Measurements from ENCODE around the gene ADPGK.
A peak's percentile ranks its signal among the peaks of the same experiment; 100 is the strongest.
"Not testable (repeated sequence)": the region's sequence is repeated elsewhere in the genome, so short reads cannot be mapped to it uniquely, and the experiment has no call there.

ADPGK gene

DNA sequence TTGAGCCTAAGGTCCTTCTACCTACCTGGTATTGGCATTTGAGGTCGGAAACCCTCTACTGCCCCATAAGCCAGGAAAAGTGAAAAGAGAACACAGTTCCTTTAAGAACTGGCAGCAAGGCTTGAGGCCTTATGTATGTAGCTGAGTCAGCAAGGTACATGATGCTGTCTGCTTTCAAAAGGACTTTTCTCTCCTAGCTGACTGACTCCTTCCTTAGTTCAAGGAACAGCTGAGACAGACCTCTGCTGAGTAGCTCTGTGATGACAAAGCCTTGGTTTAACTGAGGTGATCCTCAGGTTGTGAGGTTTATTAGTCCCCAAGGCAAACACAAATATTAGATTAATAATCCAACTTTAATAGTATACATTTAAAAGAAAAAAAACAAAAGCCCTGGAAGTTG, 45.8 kb downstream of the ADPGK start:
- no peak for DNase-seq

DNA sequence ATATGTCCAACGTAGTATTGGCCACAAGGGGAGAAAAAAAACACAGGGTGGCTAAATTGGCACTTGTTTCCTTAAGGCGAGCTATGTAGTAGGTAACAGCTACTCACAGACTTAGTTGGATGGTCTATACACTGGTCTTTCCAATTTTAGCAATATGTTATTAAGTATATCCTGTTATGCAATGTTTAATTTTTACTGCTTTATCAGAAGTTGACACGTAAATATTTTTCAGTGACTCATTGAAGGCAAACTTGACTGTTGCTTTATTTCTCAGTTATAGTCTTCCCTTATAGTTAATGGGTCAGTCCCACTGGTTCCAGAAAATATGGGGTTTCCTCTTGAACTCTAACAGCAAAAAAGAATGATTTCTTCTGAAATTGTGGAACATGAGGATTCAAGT, 46.5 kb downstream of the ADPGK start:
- DNase-seq = no peak

DNA sequence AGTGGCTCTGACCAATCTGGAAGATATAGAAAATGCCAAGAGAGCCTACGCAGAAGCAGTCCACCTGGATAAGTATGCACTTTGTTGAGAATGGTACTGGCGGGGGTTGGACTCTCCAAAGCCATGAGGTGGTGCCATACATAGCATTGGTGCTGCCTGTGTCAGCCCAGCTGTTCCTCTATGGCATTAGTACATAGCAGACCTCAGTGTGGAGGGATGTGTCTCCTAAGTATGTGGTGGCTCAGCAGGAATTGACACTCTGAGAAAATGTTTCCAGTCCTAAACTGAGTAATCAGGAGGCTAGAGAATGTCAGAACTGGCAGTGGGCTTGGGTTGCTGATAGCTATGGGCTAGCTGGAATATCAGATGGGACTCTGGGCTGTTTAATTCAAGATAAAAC, 48.4 kb downstream of the ADPGK start:
- no peak for DNase-seq

DNA sequence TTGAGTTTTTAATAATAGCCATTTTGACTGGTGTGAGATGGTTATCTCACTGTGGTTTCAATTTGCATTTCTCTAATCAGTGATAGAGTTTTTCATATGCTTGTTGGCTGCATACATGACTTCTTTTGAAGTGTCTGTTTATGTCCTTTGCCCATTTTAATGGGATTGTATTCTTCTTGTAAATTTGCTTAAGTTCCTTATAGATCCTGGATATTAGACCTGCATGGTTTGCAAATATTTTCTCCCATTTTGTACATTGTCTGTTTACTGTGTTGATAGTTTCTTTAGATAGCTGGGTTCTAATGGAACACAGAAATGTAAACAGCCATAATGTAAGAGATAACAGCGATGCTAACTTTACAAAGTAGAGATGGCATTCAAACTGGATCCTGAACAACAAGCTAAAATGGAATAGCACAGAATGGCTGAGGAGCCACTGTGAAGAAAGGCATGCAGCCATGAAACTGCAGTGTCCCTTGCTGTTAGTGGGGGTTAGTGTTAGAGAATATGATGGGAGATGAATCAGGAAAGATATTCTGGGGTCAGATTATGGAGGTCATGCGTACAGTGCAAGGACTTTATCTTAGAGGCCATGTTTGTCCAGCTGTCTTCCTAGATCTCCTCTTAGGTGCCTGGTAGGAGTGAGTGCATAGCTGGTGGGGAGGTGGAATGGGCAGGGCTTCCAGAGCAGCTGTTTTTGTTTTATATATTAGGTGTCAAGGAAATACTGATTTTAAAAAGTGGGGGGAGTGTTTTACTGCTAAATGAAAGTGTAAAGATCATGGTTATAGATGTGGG, 49.4 kb downstream of the ADPGK start:
- DNase-seq = no peak

DNA sequence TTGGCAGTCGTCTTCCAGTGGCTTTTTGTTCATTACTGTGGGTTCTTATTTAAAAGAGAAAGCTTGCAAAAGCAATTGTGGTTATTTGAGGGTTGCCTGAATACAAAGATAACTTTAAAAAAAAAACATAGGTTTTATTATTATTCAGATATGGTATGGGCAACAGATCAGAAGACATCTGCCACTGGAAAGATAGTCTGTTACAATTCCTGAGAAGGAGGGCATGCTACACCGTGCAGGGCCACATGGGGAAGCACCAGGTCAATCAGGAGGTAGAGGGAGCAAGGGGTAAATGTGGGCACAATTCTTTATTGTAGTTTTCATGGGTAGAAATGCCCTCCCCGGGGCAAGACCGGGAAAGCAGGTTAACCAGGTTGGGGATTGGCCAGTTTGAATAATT, 51.0 kb downstream of the ADPGK start:
- DNase-seq = no peak

DNA sequence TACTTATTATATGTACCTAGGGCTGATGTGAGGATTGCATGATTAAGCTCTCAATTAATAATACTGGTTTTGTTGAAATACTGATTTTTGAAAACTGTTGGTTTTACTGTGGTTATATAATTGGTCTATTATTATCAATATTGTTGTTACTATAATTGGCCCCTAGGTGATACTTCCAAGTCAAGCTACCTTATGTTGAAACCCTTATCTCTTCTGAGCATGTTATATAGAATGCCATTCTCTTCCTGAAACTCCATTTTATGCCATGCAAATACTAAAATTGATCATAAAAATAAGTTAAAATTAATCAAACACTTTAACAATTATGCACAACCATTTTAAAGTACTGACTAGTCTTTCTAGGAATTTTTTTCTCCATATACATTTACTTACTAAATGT, 51.5 kb downstream of the ADPGK start:
- DNase-seq = no peak

DNA sequence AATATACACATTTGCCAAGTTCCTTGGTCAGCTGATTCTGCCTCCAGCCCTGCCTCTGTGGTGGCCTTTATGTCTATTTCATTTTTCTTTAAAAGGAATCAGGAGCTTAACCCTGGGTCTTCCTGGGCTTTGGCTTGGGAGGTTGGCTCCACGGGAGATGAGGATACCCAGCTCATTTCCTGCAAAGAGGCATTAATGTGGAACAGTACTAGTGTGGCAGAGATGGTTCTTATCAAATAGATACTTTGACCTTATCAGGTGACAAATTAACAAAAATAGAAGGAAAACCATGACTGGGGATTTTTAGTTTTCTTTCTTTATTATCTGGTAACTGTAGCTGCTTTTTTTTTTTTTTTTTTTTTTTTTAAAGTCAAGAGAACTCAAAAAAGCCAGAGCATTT, 54.7 kb downstream of the ADPGK start:
- DNase-seq = no peak

DNA sequence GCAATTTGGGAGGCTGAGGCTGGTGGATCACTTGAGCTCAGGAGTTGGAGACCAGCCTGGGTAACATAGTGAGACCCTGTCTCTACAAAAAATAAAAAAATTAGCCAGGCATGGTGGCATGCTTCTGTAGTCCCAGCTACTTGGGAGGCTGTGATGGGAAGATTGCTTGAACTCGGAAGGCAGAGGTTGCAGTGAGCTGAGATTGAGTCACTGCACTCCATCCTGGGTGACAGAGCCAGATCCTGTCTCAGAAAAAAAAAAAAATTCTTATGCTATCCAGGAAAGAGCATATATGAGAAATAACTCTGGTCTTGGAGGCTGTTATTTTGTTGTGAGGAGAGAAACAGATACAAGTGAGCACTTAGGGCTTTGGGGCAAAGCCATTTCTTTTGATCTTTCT, 55.3 kb downstream of the ADPGK start:
- DNase-seq = not testable (repeated sequence)

DNA sequence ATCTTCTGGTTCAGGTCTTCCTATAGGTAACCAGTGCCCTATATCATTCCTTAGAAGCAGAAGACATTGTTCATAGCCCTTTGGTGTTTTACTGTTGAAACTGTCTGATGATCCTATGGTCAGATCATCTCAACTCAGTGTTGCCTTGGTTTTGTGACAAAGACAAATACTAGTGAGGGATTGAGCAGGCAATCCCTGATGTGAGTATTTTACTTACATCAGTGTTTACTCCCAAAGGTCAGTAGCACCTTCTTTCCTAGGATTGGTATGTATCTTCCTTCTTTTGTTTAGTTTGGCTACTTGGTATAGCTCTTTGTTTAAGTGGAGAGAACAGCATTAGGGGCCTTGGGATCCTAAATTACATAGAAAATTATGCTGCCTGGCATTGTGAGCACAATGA, 56.4 kb downstream of the ADPGK start:
- DNase-seq = no peak

DNA sequence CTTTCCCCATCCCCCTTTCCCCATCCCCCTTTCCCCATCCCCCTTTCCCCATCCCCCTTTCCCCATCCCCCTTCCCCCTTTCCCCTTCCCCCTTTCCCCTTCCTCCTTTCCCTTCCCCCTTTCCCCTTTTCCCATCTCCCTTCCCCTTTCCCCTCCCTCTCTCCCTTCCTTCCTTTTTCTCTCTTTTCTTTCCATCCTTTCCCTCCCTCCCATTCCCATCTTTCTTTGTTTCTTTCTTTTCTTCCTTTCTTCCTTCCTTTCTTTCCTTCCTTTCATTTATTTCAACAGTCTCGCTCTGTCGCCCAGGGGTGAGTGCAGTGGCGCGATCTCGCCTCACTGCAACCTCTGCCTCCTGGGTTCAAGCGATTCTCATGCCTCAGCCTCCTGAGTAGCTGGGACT, 57.7 kb downstream of the ADPGK start:
- not testable (repeated sequence) for DNase-seq

DNA sequence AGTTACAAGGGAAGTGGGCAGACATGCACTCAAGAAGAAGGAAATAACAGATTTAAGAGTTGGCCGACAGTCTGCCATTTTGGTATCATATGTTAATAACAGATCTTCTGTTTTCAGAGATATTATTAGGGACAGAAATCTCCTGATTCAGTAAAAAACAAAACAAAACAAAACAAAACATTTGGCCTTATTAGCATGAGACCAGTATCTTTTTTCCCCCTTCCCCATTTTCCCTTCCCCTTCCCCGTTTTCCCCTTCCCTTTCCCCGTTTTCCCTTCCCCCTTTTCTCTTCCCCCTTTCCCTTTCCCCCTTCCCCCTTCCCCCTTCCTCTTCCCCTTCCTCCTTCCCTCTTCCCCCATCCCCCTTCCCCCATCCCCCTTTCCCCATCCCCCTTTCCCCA, 58.1 kb downstream of the ADPGK start:
- DNase-seq = no peak

DNA sequence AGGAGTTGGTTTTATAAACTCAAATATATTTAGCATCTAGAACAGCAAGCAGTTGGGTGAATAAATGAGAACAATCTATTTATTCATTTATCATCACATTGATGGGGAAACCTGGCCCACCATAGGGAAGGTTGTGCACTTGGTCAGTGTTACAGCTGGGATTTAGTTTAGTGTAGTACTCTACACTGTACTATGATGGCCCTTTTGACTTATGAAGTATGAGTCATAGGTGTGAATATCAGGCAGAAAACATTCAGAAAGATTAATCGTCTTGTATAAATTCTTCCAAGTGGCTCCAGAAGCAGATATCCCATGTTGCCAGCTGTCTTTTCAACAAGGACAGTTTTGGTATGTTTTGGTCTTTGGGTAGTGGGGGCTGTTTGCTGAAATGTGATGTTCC, 59.5 kb downstream of the ADPGK start:
- DNase-seq = no peak

DNA sequence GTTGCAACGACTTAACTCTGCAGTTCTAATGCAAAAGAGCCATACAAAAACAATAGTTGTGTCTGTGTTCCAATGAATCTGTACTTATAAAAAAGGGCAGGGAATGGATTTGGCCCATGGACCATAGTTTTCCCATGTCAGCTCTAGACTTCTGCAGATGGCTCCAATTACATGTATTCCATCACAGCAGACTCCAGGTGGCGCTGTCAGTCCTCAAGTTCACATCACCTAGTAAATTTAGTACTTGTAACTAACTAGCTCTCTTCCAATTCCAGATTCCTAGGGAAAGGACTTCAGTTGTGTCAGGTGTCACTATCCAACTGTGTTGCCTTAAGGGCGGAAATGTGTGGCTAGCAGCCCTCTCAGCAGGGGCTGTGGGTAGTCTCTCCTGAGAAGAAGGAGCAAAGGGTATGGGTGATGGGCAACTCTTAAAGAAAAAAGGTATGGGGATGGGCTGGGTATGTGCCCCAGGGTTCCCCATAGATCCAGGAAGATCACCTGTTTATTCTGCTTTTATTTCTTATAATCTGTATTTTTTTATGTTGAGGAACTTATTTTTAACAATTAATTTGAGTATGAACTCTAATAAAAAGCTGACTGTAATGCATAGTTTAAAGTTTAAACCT, 61.4 kb downstream of the ADPGK start:
- DNase-seq = peak; percentile 74

DNA sequence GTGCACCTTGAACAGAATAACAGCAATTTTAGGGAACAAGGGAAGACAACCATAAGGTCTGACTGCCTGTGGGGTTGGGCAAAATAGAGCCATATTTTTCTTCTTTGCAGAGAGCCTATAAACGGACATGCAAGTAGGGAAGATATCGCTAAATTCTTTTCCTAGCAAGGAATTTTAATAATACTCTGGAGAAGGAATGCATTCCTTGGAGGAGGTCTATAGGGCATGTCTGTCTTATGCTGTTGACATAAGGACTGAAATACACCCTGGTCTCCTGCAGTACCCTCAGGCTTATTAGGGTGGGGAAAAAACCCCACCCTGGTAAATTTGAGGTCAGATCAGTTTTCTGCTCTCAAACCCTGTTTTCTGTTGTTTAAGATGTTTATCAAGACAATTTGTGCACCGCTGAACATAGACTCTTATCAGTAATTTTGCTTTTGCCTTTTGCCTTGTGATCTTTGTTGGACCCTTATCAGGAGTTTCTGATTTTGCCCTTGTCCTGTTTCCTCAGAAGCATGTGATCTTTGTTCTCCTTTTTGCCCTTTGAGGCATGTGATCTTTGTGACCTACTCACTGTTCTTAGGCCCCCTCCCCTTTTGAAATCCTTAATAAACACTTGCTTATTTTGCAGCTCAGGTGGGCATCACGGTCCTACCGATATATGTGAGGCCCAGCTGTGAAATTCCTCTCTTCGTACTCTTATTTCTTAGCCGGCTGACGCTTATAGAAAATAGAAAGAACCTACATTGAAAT, 74.8 kb downstream of the ADPGK start:
- DNase-seq = not testable (repeated sequence)

DNA sequence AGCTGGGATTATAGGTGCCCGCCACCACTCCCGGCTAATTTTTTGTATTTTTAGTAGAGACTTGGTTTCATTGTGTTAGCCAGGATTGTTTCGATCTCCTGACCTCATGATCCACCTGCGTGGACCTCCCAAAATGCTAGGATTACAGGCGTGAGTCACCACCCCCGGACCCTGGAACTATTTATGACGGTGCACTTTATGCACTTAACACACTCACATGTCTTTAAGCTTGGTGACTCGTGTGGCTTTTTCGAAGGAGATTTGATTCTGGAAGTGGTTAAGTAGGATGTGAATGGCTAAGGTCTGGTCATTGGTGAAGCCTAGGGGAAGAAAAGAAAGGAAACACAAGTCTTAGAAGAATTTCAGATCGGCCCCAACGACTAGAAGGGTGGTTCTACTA, 77.3 kb downstream of the ADPGK start:
- no peak for DNase-seq
